ENCODE results near the gene ZNF316. TPM values are rescaled to one million over a fixed set of nuclear protein-coding genes. Genes with fewer than 3 reads are reported as not detected.

The ZNF316 gene
- total RNA-seq, 2 experiments from 2014 or later, result 46.2 to 49.7 TPM

DNA sequence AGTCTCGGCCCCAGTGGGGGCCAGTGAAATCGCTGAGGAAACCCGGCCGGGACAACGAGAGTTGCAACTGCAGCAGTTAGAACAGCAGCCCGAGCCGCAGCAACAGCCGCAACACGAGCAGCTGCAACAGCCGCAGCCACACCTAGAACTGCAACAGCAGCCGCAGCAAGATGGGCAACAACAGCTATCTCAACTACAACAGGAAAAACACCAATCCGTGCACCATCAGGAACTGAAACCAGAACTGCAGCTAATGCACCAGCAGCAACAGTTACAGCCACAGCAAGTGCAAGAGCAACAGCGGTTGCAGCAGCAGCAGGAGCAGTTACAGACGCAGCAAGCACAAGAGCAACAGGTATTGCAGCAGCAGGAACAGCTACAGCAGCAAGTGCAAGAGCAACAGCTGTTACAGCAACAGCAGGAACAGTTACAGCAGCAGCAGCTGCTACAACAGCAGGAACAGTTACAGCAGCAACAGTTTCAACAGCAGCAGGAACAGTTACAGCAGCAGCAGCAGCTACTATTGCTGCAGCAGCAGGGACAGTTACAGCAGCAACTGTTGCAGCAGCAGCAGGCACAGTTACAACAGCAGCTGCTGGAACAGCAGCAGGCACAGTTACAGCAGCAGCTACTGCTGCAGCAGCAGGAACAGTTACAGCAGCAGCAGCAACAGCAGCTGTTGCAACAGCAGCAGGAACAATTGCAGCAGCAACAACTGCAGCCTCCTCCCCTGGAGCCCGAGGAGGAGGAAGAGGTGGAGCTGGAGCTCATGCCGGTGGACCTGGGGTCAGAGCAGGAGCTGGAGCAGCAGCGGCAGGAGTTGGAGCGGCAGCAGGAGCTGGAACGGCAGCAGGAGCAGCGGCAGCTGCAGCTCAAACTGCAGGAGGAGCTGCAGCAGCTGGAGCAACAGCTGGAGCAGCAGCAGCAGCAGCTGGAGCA lies 15.7 kb upstream of the ZNF316 start:
- ChIA-PET CTCF (no interaction called here), POLR2A (no interaction called here)
- Histone ChIP-seq H3K27me3 (ENCODE audit: control insufficient read depth in 1 of 2, insufficient read depth in 2 of 2, low read length in 2 of 2) (no peaks in the 10 kb centered on the region), H3K36me3 (ENCODE audit: insufficient read depth, low read length) (no peaks in the 10 kb centered on the region), H3K4me1 (ENCODE audit: insufficient read depth, low read length) (peaks cover 51% of the 10 kb centered on the region), H3K4me3 (ENCODE audit: low read length) (peak overlapping the region; percentile 13), H3K27ac (ENCODE audit: low read depth in 1 of 2, low read length in 2 of 2) (no peak overlapping the region), H3K9me3 (ENCODE audit: control insufficient read depth in 1 of 2, insufficient read depth in 1 of 2, low read length in 2 of 2) (no peaks in the 10 kb centered on the region)
- Mint-ChIP-seq H3K9me3 (no peaks in the 10 kb centered on the region), H3K27me3 (no peaks in the 10 kb centered on the region), H3K4me3 (peak overlapping the region; percentile 54), H3K27ac (peak overlapping the region; percentile 58), H3K36me3 (ENCODE audit: low read depth) (peaks cover 12% of the 10 kb centered on the region), H3K4me1 (ENCODE audit: low read depth) (peaks cover 39% of the 10 kb centered on the region)
- intact Hi-C loops (cut with DNase I, micrococcal nuclease), result no loop called here
- TF ChIP-seq, protein P1, sequence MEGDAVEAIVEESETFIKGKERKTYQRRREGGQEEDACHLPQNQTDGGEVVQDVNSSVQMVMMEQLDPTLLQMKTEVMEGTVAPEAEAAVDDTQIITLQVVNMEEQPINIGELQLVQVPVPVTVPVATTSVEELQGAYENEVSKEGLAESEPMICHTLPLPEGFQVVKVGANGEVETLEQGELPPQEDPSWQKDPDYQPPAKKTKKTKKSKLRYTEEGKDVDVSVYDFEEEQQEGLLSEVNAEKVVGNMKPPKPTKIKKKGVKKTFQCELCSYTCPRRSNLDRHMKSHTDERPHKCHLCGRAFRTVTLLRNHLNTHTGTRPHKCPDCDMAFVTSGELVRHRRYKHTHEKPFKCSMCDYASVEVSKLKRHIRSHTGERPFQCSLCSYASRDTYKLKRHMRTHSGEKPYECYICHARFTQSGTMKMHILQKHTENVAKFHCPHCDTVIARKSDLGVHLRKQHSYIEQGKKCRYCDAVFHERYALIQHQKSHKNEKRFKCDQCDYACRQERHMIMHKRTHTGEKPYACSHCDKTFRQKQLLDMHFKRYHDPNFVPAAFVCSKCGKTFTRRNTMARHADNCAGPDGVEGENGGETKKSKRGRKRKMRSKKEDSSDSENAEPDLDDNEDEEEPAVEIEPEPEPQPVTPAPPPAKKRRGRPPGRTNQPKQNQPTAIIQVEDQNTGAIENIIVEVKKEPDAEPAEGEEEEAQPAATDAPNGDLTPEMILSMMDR (IDR thresholded peaks at IDR 0.05), result no peak
- DNase-seq, result peak in 1 of 14 experiments; percentile 29
- ATAC-seq (ENCODE audit: poor library complexity), result no peak

DNA sequence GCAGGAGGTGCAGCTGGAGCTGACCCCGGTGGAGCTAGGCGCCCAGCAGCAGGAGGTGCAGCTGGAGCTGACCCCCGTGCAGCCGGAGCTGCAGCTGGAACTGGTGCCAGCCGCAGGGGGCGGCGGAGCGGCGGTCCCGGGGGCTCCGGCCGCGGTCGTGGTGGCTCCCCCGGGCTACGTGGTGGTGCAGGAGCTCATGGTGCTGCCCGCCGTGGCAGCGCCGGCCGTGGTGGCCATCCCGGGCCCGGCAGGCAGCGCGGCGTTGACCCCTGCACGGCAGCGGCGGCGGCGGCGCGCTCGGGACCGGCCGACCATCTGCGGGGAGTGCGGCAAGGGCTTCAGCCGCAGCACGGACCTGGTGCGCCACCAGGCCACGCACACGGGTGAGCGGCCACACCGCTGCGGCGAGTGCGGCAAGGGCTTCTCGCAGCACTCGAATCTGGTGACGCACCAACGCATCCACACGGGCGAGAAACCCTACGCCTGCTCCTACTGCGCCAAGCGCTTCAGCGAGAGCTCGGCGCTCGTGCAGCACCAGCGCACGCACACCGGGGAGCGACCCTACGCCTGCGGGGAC lies 14.9 kb upstream of the ZNF316 start:
- CTCF ChIA-PET, result no interaction called here
- no peaks in the 10 kb centered on the region for H3K27me3 ChIP-seq (ENCODE audit: control insufficient read depth in 1 of 2, insufficient read depth in 2 of 2, low read length in 2 of 2)
- DNase-seq (no peak), ATAC-seq (ENCODE audit: poor library complexity) (no peak)
- H3K4me3 ChIP-seq (ENCODE audit: low read length), result no peak overlapping the region
- no peaks in the 10 kb centered on the region for H3K9me3 ChIP-seq (ENCODE audit: control insufficient read depth in 1 of 2, insufficient read depth in 1 of 2, low read length in 2 of 2)
- intact Hi-C loops (cut with DNase I, micrococcal nuclease), result no loop called here
- peaks cover 48% of the 10 kb centered on the region for H3K4me1 ChIP-seq (ENCODE audit: insufficient read depth, low read length)
- Mint-ChIP-seq H3K4me1 (ENCODE audit: low read depth) (peaks cover 39% of the 10 kb centered on the region), H3K36me3 (ENCODE audit: low read depth) (peaks cover 12% of the 10 kb centered on the region), H3K27me3 (no peaks in the 10 kb centered on the region), H3K9me3 (no peaks in the 10 kb centered on the region), H3K27ac (no peak overlapping the region), H3K4me3 (no peak overlapping the region)
- no peak overlapping the region for H3K27ac ChIP-seq (ENCODE audit: low read depth in 1 of 2, low read length in 2 of 2)
- POLR2A ChIA-PET, result no interaction called here
- H3K36me3 ChIP-seq (ENCODE audit: insufficient read depth, low read length), result no peaks in the 10 kb centered on the region
- TF ChIP-seq, protein P1 (IDR thresholded peaks at IDR 0.05), result no peak

DNA sequence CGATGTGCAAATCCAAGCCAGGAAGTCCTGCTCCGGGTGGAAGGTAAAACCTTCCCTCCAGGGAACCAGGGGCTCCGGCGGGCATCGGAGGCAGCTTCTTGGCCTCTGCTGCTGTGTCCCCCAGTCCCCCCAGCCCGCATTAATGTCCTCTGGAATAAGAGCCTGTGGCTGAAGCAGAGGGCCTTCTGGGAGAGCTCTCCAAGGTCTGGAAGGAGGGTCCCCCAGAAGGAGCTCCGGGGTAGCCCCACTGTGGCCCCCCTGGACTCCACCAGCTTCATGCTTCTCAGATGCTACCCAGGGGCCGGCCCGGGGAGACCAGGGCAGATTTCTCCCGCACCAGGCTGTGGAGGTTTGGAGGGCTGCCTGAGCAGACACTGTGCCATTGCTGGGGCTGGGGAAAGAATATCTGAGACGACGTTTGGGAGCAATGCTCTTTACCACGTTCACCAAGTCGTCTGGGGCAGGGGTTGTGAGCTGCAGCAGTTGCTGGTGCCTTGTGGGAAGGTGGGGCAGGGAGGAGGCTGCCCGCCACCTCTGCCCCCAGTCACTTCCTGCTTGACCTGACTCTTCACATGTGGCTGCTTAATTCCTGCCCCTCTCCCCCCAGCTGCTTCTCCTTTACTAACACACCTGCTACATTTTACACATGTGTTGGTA lies 13.4 kb upstream of the ZNF316 start:
- ATAC-seq (ENCODE audit: poor library complexity) (peak; percentile 52), DNase-seq (peak in 4 of 14 experiments; percentile 41 to 61 (median 44))
- intact Hi-C loops (cut with DNase I, micrococcal nuclease), result no loop called here
- Mint-ChIP-seq H3K36me3 (ENCODE audit: low read depth) (peaks cover 12% of the 10 kb centered on the region), H3K27ac (peak overlapping the region; percentile 84), H3K9me3 (no peaks in the 10 kb centered on the region), H3K4me3 (peak overlapping the region; percentile 72), H3K27me3 (no peaks in the 10 kb centered on the region), H3K4me1 (ENCODE audit: low read depth) (peaks cover 32% of the 10 kb centered on the region)
- Histone ChIP-seq H3K9me3 (ENCODE audit: control insufficient read depth in 1 of 2, insufficient read depth in 1 of 2, low read length in 2 of 2) (no peaks in the 10 kb centered on the region), H3K27me3 (ENCODE audit: control insufficient read depth in 1 of 2, insufficient read depth in 2 of 2, low read length in 2 of 2) (no peaks in the 10 kb centered on the region), H3K4me1 (ENCODE audit: insufficient read depth, low read length) (peaks cover 48% of the 10 kb centered on the region), H3K4me3 (ENCODE audit: low read length) (peak overlapping the region; percentile 14), H3K36me3 (ENCODE audit: insufficient read depth, low read length) (no peaks in the 10 kb centered on the region), H3K27ac (ENCODE audit: low read depth in 1 of 2, low read length in 2 of 2) (peak overlapping the region; percentile 23 to 58)
- ChIA-PET POLR2A (interaction anchor here (0.9 to 1.2 kb wide), 3 partner anchors 12 to 83 kb away, joined by 3 to 5 read pairs (median 3); partner anchors contain the start of genes INTS15 and ZNF12), CTCF (no interaction called here)
- TF ChIP-seq, protein P1 (IDR thresholded peaks at IDR 0.05), result no peak

All from CD4-positive, alpha-beta T cell (primary cell).